Measurements from ENCODE around the gene IGSF21. TPM values are rescaled to one million over a fixed set of nuclear protein-coding genes. Genes with fewer than 3 reads are reported as not detected.

IGSF21 gene
- polyA plus RNA-seq, 1 donor (not counting 4 experiments of a cell fraction or from before 2014, with no cell fraction given), result not detected

DNA sequence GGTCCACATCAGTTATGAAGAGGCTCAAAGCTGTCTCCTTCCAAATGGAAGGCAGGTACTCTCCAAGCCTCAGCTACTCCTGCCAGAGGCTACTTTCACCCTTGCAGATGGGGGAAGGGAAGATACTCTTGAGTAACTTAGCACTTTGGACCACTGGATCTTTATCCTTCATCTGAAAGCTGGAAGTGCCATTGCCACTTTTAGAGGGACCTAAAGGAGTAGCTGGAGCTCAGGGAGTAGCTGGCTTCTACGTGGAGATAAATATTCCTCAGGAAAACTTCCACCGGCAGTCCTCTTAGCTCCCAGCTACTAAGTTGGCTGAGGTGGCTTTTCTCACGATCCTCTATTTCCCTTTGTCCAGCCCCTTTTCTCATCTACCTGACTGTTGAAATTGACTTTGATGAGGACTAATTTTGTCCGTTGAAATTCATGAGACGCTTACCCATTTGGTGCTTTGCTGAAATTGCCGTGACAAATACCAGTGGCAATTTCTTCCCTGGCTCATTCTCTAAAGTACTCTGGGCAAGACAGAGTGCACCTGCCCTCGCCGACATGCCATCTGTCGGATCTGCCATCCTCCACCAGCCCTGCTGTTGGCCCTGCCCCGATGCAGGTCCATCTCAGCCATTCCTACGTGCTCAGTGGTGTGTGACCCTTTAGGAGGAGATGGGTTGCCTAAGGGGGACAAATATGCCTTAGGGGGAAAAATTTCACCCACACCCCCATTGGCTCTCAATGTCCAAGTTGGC lies 13.6 kb downstream of the IGSF21 start:
- Histone ChIP-seq H3K4me1 (ENCODE audit: control insufficient read depth, extremely low read depth, insufficient read depth, low read length) (no peaks in the 10 kb centered on the region), H3K9me1 (ENCODE audit: control insufficient read depth, extremely low read depth, insufficient read depth, low read length) (no peaks in the 10 kb centered on the region), H2AFZ (ENCODE audit: control insufficient read depth, low read length) (no peak overlapping the region), H3K79me2 (ENCODE audit: control insufficient read depth, insufficient read depth, low read length) (no peaks in the 10 kb centered on the region), H3K9me3 (ENCODE audit: control insufficient read depth, low read depth, low read length) (no peaks in the 10 kb centered on the region), H3K4me2 (ENCODE audit: control insufficient read depth, extremely low read depth, insufficient read depth, low read depth, low read length) (no peak overlapping the region), H3K36me3 (ENCODE audit: control insufficient read depth in 2 of 2, extremely low read depth in 1 of 2, insufficient read depth in 2 of 2, low read length in 2 of 2) (no peaks in the 10 kb centered on the region), H3K9ac (ENCODE audit: control insufficient read depth, extremely low read depth, insufficient read depth, low read length) (no peak overlapping the region), H3K27ac (ENCODE audit: control insufficient read depth, insufficient read depth, low read length) (no peak overlapping the region), H3K27me3 (ENCODE audit: control insufficient read depth, extremely low read depth, insufficient read depth, low read length) (peaks cover 4% of the 10 kb centered on the region), H3K4me3 (ENCODE audit: control insufficient read depth in 2 of 3, extremely low read depth in 1 of 3, insufficient read depth in 2 of 3, low read depth in 1 of 3, low read length in 3 of 3) (no peak overlapping the region), H4K20me1 (ENCODE audit: control insufficient read depth, extremely low read depth, insufficient read depth, low read length) (no peaks in the 10 kb centered on the region)
- FAIRE-seq (no peak), DNase-seq (ENCODE audit: low read depth, low spot score) (no peak)
- TF ChIP-seq, protein P1, sequence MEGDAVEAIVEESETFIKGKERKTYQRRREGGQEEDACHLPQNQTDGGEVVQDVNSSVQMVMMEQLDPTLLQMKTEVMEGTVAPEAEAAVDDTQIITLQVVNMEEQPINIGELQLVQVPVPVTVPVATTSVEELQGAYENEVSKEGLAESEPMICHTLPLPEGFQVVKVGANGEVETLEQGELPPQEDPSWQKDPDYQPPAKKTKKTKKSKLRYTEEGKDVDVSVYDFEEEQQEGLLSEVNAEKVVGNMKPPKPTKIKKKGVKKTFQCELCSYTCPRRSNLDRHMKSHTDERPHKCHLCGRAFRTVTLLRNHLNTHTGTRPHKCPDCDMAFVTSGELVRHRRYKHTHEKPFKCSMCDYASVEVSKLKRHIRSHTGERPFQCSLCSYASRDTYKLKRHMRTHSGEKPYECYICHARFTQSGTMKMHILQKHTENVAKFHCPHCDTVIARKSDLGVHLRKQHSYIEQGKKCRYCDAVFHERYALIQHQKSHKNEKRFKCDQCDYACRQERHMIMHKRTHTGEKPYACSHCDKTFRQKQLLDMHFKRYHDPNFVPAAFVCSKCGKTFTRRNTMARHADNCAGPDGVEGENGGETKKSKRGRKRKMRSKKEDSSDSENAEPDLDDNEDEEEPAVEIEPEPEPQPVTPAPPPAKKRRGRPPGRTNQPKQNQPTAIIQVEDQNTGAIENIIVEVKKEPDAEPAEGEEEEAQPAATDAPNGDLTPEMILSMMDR (optimal IDR thresholded peaks at IDR 0.05 in 1 of 3, IDR thresholded peaks at IDR 0.05 in 1 of 3, conservative IDR thresholded peaks at IDR 0.05 in 1 of 3; ENCODE audit: extremely low read depth in 1 of 3, insufficient read depth in 2 of 3, low read length in 3 of 3), result no peak
- no peak for TF ChIP-seq EZH2 (IDR thresholded peaks at IDR 0.05; ENCODE audit: low read length)
- dilution Hi-C loops (cut with MboI; ENCODE audit: extremely low pct_ligation_motif_present, low sequenced_read_pairs), result no loop called here

- Histone ChIP-seq H3K79me2 (ENCODE audit: control insufficient read depth, insufficient read depth, low read length) (no peaks in the 10 kb centered on the region), H3K4me1 (ENCODE audit: control insufficient read depth, extremely low read depth, insufficient read depth, low read length) (no peaks in the 10 kb centered on the region), H3K27ac (ENCODE audit: control insufficient read depth, insufficient read depth, low read length) (no peak overlapping the region), H3K4me3 (ENCODE audit: control insufficient read depth in 2 of 3, extremely low read depth in 1 of 3, insufficient read depth in 2 of 3, low read depth in 1 of 3, low read length in 3 of 3) (no peak overlapping the region), H3K9ac (ENCODE audit: control insufficient read depth, extremely low read depth, insufficient read depth, low read length) (no peak overlapping the region), H3K36me3 (ENCODE audit: control insufficient read depth in 2 of 2, extremely low read depth in 1 of 2, insufficient read depth in 2 of 2, low read length in 2 of 2) (no peaks in the 10 kb centered on the region), H3K27me3 (ENCODE audit: control insufficient read depth, extremely low read depth, insufficient read depth, low read length) (peaks cover 1% of the 10 kb centered on the region), H2AFZ (ENCODE audit: control insufficient read depth, low read length) (no peak overlapping the region), H3K4me2 (ENCODE audit: control insufficient read depth, extremely low read depth, insufficient read depth, low read depth, low read length) (no peak overlapping the region), H3K9me3 (ENCODE audit: control insufficient read depth, low read depth, low read length) (no peaks in the 10 kb centered on the region), H3K9me1 (ENCODE audit: control insufficient read depth, extremely low read depth, insufficient read depth, low read length) (no peaks in the 10 kb centered on the region), H4K20me1 (ENCODE audit: control insufficient read depth, extremely low read depth, insufficient read depth, low read length) (no peaks in the 10 kb centered on the region)
- FAIRE-seq (no peak), DNase-seq (ENCODE audit: low read depth, low spot score) (no peak)
- no peak for TF ChIP-seq EZH2 (IDR thresholded peaks at IDR 0.05; ENCODE audit: low read length)
- TF ChIP-seq, protein P1 (optimal IDR thresholded peaks at IDR 0.05 in 1 of 3, IDR thresholded peaks at IDR 0.05 in 1 of 3, conservative IDR thresholded peaks at IDR 0.05 in 1 of 3; ENCODE audit: extremely low read depth in 1 of 3, insufficient read depth in 2 of 3, low read length in 3 of 3), result no peak
- dilution Hi-C loops (cut with MboI; ENCODE audit: extremely low pct_ligation_motif_present, low sequenced_read_pairs), result no loop called here
Measured at GRCh38 chr1:18123467-18123992, 15.9 kb downstream of the IGSF21 start.

Measured in keratinocyte (primary cell).